ENCODE data around the gene ILF2.

Gene ILF2

DNA sequence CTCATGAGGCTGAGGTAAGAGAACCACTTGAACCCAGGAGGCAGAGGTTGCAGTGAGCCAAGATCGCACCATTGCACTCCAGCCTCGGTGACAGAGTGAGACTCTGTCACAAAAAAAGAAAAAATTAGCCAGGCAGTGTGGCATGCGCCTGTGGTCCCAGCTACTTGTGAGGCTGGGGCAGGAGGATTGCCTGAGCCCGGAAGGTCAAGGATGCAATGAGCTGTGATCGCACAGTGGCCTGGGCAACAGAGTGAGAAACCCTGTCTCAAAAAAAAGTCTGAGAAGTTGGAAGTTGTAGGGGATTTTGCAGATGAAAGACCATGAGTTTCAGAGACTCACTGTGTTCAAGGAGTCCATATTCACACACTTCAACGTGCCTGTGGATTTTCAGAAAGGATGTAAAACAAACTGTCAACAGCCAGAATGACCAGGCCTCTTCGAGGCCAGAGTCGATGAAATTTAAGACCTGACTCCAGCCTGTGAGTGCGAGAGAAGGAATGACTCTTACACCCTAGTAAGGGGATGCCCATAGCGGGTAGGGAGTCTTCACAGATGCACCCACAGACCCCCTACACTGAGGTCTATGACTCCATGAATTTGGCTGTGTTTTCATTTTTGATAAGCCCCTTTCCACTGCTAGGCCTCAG lies 45.7 kb downstream of the ILF2 start:
- no peak overlapping the region for H3K27ac ChIP-seq
- TF ChIP-seq ZFX (IDR thresholded peaks at IDR 0.05; ENCODE audit: borderline replicate concordance), result no peak

DNA sequence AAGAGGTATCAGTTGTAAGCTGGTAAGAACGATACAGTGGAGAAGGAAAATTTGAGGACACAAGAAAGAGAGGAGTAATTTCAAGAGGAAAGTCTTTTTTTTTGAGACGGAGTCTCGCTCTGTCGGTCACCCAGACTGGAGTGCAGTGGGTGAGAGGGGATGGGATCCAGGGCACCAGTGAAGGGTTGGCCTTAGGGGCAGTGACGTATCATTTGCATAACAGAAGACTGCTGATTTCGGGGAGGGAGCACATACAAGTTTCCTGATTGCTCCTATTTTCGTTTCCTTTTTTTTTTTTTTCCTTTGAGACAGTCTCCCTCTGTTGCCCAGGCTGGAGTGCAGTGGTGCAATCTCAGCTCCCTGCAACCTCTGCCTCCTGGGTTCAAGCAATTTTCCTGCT lies 47.7 kb downstream of the ILF2 start:
- TF ChIP-seq, protein P1, sequence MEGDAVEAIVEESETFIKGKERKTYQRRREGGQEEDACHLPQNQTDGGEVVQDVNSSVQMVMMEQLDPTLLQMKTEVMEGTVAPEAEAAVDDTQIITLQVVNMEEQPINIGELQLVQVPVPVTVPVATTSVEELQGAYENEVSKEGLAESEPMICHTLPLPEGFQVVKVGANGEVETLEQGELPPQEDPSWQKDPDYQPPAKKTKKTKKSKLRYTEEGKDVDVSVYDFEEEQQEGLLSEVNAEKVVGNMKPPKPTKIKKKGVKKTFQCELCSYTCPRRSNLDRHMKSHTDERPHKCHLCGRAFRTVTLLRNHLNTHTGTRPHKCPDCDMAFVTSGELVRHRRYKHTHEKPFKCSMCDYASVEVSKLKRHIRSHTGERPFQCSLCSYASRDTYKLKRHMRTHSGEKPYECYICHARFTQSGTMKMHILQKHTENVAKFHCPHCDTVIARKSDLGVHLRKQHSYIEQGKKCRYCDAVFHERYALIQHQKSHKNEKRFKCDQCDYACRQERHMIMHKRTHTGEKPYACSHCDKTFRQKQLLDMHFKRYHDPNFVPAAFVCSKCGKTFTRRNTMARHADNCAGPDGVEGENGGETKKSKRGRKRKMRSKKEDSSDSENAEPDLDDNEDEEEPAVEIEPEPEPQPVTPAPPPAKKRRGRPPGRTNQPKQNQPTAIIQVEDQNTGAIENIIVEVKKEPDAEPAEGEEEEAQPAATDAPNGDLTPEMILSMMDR (IDR thresholded peaks at IDR 0.05), result no peak
- no peak for TF ChIP-seq ZFX (IDR thresholded peaks at IDR 0.05; ENCODE audit: borderline replicate concordance)
- H3K27ac ChIP-seq, result no peak overlapping the region

- TF ChIP-seq ZFX (IDR thresholded peaks at IDR 0.05; ENCODE audit: borderline replicate concordance), result no peak
- TF ChIP-seq, protein P1 (IDR thresholded peaks at IDR 0.05), result no peak
- no peak overlapping the region for H3K27ac ChIP-seq
These were observed 51.6 kb downstream of the ILF2 start for GRCh38 chr1:153619171-153619570.

GRCh38 chr1:153617663-153618062 lies 53.1 kb downstream of the ILF2 start:
- TF ChIP-seq, protein P1 (IDR thresholded peaks at IDR 0.05), result peak; percentile 75
- TF ChIP-seq ZFX (IDR thresholded peaks at IDR 0.05; ENCODE audit: borderline replicate concordance), result no peak
- H3K27ac ChIP-seq, result no peak overlapping the region

- TF ChIP-seq, protein P1 (IDR thresholded peaks at IDR 0.05), result no peak
- no peak for TF ChIP-seq ZFX (IDR thresholded peaks at IDR 0.05; ENCODE audit: borderline replicate concordance)
- H3K27ac ChIP-seq, result no peak overlapping the region
These were observed 53.9 kb downstream of the ILF2 start for GRCh38 chr1:153616917-153617311.

GRCh38 chr1:153616144-153616916 lies 54.5 kb downstream of the ILF2 start, which contains the start of gene S100A14:
Gene S100A14 (minus strand): TSS chr1:153616325. CDS start chr1:153615858, 467 bp downstream.
- no peak within 1 kb of the TSS for H3K27ac ChIP-seq
- no peak for TF ChIP-seq ZFX (IDR thresholded peaks at IDR 0.05; ENCODE audit: borderline replicate concordance)
- TF ChIP-seq, protein P1 (IDR thresholded peaks at IDR 0.05), result no peak

DNA sequence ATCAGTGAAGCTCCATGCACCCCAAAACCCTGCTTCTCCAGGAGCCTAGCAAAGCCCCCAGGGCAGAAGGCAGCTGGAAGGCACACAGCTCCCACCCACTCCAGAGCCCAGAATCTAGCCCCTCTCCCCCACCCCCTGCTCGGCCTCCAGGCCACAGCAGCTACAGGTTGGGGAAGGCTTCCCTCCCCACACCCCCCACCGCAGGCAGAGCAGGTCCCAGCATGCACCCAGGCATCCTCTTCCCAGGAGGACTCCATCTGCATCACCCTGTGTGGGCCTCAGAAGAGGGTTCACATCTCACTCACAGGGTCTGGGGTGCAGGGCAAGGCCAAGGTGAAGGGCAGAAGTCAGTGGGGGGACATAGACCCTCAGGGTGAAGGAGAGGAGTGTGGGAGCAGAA lies 55.4 kb downstream of the ILF2 start:
- no peak overlapping the region for H3K27ac ChIP-seq
- no peak for TF ChIP-seq ZFX (IDR thresholded peaks at IDR 0.05; ENCODE audit: borderline replicate concordance)
- TF ChIP-seq, protein P1 (IDR thresholded peaks at IDR 0.05), result no peak
